Fibroblast of pulmonary artery (primary cell): ENCODE data around the gene USP7.
A peak's percentile ranks its signal among the peaks of the same experiment; 100 is the strongest.

Experiments
- DNase-seq: peaks from one replicate; pipeline ENCODE4 v3.0.0-alpha.2; 2010; ENCODE audit warnings: low read depth
- H3K4me3 ChIP-seq: replicated peaks from 2 replicates; pipeline ENCODE4 v1.5.1; 2011; ENCODE audit warnings: low read depth, mild to moderate bottlenecking, control low read depth, low read length, moderate library complexity
- CTCF ChIP-seq: IDR thresholded peaks from 2 replicates; pipeline ENCODE4 v1.5.1; 2011; ENCODE audit warnings: mild to moderate bottlenecking, control low read depth, low read length, inconsistent platforms; ENCODE audit errors: missing control alignments

USP7 gene

GRCh38 chr16:8887431-8887765, 76.3 kb downstream of the USP7 start:
- no peak for TF ChIP-seq CTCF
- H3K4me3 ChIP-seq: no peak overlapping the region
- DNase-seq: no peak

- DNase-seq: no peak
- TF ChIP-seq CTCF: no peak
- H3K4me3 ChIP-seq: no peak overlapping the region
These were observed 76.9 kb downstream of the USP7 start for GRCh38 chr16:8886593-8887430.

- DNase-seq: peak; percentile 40
- H3K4me3 ChIP-seq: no peak overlapping the region
- no peak for TF ChIP-seq CTCF
These were observed 77.8 kb downstream of the USP7 start for GRCh38 chr16:8885674-8886592.

- DNase-seq: no peak
- no peak overlapping the region for H3K4me3 ChIP-seq
- TF ChIP-seq CTCF: no peak
These were observed 80.9 kb downstream of the USP7 start for GRCh38 chr16:8882725-8883377.

- no peak for DNase-seq
These were observed 81.6 kb downstream of the USP7 start, which contains the start of gene LITAFD for GRCh38 chr16:8882041-8882617. LITAFD (plus strand) TSS chr16:8882351; CDS start chr16:8884356, 2,005 bp downstream.

More at GRCh38 chr16:8882041-8882617, 81.6 kb downstream of the USP7 start, which contains the start of gene LITAFD:
- no peak for TF ChIP-seq CTCF
- no peak within 1 kb of the TSS for H3K4me3 ChIP-seq
